ENCODE measurements around the gene ZNRD2.
A peak's percentile ranks its signal among the peaks of the same experiment; 100 is the strongest.

Gene ZNRD2

GRCh38 chr11:65572356-65573051 lies 2.2 kb downstream of the ZNRD2 start, which contains the start of gene FAM89B:
Gene FAM89B, plus strand, starts transcription at chr11:65572538. Its CDS starts 132 bp downstream, at chr11:65572670.
- peak; percentile 77 to 89 (median 85) for DNase-seq (ENCODE audit: low read depth in 2 of 3, low spot score in 1 of 3)

DNA sequence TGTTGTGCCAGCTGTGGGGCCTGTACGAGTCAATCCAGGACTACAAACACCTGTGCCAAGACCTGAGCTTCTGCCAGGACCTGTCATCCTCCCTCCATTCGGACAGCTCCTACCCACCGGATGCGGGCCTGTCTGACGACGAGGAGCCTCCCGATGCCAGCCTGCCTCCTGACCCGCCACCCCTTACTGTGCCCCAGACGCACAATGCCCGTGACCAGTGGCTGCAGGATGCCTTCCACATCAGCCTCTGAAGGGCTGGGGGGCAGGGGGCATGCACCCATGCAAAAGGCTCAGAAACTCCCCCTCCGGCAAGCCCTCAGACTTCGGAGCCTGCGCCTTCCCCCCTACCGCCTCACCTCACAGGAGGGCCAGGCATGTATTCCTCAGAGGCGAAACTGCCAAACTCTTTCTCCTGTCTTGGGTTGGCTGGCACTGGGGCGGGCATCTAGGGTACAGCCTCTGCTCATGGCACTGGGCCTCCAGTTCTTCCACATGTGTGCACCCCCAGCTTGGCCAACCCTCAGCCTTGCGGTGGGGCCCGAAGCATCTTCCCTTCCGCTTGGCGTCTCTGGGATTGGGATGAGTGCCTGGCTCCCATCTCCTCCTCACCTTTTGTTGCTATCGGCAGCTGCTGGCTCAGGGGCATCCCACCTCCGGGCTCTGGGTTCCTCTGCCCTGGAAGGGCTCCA lies 3.3 kb downstream of the ZNRD2 start:
- no peak for DNase-seq (ENCODE audit: low read depth in 2 of 3, low spot score in 1 of 3)

DNA sequence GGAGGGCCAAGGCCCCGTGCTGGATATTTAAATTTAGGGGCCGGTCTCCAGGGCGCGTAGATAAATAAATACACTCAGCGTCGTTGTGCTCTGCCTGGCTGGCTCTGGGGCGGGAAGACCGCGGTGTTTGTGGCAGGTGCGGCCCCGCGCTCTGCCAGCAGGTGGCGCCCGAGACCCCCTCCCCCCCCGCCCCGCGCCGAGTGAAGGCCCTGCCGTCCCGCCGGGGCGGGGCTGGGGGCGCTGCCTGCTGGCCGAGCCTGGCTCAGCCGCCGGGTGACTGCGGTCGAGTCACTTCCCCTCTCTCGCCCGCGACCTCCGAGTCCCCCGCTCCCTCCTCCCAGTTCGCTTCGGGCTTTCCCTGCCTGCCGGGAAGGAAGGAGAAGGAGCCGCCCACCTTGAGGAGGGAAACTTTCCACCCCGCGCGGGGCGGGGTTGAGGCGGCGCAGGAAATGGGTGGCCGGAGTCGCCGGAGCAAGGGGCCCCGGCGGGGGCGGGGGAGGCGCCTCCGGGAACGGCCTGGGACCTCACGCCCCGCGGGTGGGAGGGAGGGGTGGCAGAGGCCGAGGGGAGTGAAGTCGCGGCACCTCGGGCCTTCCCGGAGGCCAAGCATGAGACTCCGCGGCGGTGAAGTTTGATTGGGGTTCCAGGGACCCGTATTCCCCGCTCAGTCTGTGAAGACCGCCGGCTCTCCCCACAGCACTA lies 4.0 kb downstream of the ZNRD2 start:
- peak; percentile 88 to 91 (median 88) for DNase-seq (ENCODE audit: low read depth in 2 of 3, low spot score in 1 of 3)

GRCh38 chr11:65574811-65575567 lies 4.7 kb downstream of the ZNRD2 start:
- no peak for DNase-seq (ENCODE audit: low read depth in 2 of 3, low spot score in 1 of 3)

DNA sequence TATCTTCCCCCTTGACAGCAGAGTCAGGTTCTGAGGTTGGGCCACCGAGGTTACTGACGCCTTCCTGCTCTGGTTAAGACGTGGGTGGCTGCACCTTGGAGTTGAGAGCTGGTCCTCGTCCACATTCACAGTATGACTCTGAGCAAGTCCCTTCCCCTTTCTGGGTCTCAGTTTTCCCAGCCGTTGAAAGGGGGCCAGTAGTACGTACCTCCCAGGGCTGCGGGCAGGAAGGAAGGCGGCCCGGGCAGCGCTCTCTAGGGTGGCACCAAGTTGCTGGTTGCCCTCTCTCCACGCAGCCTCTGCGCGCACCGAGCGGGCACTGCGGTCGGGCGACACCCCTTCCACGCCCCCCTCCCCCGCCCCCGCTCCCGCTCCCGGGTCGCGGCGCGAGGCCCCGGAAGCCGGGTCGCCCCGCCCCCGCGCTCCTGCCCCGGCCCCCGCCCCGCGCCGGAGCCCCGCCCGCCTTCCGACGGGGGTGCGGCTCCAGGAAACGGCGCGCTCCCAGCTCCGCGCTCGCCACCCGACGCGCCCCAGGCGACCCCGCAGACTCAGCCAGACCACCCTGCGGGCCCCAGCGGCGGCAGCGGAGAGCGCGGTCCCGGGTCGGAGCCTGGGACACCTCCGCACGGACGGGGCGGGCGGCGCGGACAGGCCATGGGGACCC lies 5.4 kb downstream of the ZNRD2 start, which contains the start of gene EHBP1L1:
EHBP1L1 (plus strand) TSS at position 486 of the 664 bp plus-strand sequence. CDS start 250 bp downstream, outside the sequence.
- peak; percentile 60 to 73 (median 62) for DNase-seq (ENCODE audit: low read depth in 2 of 3, low spot score in 1 of 3)

- no peak for DNase-seq (ENCODE audit: low read depth in 2 of 3, low spot score in 1 of 3)
Observed at GRCh38 chr11:65576232-65576866, 6.1 kb downstream of the ZNRD2 start.

- DNase-seq (ENCODE audit: low read depth in 2 of 3, low spot score in 1 of 3), result no peak
Observed at GRCh38 chr11:65576867-65577755, 6.8 kb downstream of the ZNRD2 start.

DNA sequence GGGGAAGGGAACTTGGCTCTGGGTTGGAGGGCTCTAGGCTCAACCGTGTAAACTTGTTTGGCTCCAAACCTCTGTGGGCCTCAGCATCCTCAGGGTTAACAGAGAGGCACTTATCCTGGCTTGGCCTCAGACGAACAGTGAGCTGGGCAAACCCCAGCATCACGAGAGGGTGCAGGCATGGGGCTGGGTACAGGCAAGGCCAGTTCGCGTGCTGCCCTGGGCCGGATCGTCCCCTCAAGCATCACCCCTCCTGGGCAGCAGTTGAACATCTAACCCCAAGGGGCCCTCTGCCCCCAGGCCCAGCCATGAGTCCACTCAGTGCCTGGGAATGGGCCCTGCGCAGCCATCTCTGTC lies 7.5 kb downstream of the ZNRD2 start:
- no peak for DNase-seq (ENCODE audit: low read depth in 2 of 3, low spot score in 1 of 3)

DNA sequence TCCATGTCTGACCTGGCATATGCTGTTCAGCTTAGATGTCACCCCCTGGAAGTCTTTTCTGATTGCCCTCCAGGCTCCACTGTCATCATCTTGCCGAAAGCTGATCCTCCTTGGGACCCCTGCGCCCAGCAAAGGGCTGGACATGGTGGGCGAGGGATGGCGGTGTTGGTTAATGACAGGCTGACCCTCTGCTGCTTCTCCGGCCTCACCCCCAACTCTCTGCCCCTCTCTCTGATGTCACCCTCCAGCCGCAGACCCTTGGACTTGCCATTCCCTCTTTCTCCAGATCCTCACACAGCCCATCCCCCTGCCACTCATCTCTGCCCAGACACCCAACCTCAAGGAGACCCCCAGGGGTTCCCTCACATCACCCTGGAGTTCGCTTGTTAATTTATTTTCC lies 7.9 kb downstream of the ZNRD2 start:
- DNase-seq (ENCODE audit: low read depth in 2 of 3, low spot score in 1 of 3), result no peak

DNA sequence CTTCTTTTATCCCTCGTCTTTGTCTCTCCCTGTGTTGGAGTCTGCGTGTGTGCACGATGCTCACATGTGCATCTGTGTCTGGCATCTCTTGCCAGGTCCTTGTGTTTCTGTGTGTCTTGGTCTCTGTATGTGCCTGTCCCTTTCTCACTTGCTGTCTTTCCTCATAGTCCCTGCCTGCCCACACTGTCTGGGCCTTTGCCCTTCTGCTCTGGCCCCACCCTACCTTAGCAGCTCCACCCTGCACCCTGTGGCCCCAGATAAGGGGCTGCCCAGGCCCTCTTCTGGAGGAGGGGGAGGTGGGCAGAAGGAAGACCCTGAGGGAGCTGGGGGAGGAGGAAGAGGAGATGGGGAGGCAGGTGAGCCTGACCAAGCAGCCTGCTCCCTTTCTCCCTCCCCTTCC lies 8.4 kb downstream of the ZNRD2 start:
- no peak for DNase-seq (ENCODE audit: low read depth in 2 of 3, low spot score in 1 of 3)

DNA sequence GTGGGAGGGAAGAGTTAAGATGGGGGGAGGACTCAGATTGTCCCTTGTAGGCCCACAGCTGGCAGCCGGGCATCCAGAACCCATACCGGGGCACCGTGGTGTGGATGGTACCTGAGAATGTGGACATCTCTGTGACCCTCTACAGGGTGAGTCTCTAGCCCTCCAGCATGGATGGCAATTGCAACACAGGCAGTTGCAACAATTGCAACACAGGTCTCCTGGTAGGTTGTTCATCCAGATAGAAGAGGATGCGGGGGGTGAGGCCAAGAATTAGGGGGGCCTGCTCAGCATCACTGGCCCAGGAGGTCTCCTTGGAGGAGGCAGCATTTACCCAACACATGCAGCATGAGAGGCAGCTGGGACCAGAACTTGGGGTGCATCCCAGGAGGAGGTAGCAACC lies 9.0 kb downstream of the ZNRD2 start:
- no peak for DNase-seq (ENCODE audit: low read depth in 2 of 3, low spot score in 1 of 3)

- DNase-seq (ENCODE audit: low read depth in 2 of 3, low spot score in 1 of 3), result no peak
Observed at GRCh38 chr11:65580031-65580692, 9.9 kb downstream of the ZNRD2 start.

DNA sequence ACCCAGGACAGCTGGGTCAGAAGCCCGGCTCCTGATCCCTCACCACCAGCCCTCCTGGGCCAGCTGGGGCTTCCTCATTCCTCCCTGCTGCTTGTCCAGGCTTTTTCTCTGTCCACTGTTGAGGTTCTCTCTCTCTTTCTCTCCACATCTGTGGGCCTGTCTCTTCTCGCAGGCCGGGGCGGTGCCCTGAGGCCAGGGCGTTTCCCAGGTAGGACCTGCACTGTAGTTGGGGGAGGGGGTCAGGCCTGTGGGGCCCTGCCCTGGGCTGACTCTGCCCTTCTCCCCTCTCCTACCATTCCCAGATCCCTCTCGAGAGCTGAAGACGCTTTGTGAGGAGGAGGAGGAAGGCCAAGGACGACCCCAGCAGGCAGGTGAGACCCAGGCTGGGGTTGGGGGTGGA lies 10.5 kb downstream of the ZNRD2 start:
- no peak for DNase-seq (ENCODE audit: low read depth in 2 of 3, low spot score in 1 of 3)

- no peak for DNase-seq (ENCODE audit: low read depth in 2 of 3, low spot score in 1 of 3)
Observed at GRCh38 chr11:65581928-65582327, 11.7 kb downstream of the ZNRD2 start.

DNA sequence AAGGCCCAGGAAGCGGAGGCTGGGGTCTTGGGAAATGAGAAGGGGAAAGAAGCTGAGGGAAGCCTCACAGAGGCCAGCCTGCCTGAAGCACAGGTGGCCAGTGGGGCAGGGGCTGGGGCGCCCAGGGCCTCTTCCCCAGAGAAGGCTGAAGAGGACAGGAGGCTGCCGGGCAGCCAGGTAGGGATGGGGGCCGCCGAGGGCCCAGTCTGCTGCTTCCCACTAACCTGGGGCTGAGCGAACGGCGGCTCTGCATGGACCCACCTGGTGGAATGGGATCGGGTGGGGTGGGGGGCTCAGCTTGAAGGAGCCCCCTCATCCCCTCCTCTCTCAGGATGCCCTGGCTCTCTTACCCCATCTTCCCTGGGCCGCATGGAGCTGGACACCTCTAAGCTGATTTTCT lies 13.3 kb downstream of the ZNRD2 start:
- DNase-seq (ENCODE audit: low read depth in 2 of 3, low spot score in 1 of 3), result no peak

- DNase-seq (ENCODE audit: low read depth in 2 of 3, low spot score in 1 of 3), result no peak
Observed at GRCh38 chr11:65584106-65584505, 13.8 kb downstream of the ZNRD2 start.

- DNase-seq (ENCODE audit: low read depth in 2 of 3, low spot score in 1 of 3), result no peak
Observed at GRCh38 chr11:65584723-65585171, 14.5 kb downstream of the ZNRD2 start.

DNA sequence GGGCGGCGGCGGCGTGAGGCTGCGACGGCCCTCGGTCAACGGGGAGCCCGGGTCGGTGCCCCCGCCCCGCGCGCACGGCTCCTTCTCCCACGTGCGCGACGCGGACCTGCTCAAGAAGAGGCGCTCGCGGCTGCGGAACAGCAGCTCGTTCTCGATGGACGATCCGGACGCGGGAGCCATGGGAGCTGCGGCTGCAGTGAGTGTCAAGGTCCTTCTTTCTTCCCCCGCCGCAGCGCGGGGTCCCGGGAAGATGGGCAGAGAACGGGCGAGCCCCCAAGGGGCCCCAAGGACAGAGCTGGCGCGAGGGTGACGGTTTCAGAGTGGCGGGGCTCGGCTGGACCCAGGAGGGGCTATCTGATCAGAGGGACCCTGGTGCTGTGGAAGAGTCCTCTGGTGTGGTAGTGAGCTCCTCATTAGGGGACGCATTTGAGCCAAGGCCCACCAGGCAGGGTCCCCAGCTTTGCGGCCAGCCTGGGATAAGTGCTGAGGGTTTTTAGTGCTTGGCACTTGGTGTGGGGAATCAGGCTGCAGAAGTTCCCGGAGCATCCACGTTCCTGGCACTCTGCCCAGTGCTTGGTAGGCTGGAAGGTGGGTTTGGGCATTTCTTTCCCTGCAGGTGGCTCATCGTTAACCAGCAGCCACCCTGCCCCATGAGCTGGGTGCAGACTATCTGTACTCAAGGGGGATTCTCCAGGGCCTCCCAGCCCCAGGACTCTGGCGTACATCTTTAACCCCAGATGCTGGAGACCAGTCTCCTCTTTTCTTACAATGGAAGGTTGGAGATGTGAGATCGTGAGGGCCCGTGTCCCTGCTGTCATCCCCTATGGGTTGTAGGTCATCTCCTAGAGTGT lies 15.3 kb downstream of the ZNRD2 start:
- DNase-seq (ENCODE audit: low read depth in 2 of 3, low spot score in 1 of 3), result no peak

All from stimulated activated CD4-positive, alpha-beta T cell treated with anti-CD3 and anti-CD28 coated beads, Interleukin-12 subunit alpha, Interleukin-12 subunit beta, amount 100 ng/mL, for 48 hours (primary cell).